Mucosa of rectum (tissue), 2 donors: ENCODE measurements around the gene EIF2S3B.

Experiments used
- H3K27ac ChIP-seq, 2 donors: one replicate each; pipeline ENCODE4 v1.7.0; 2013; ENCODE audit warnings: inconsistent platforms in 2 of 2, low read depth in 2 of 2, low read length in 2 of 2
- H3K27me3 ChIP-seq, 2 donors: one replicate each; pipeline ENCODE4 v1.7.0; 2013; ENCODE audit warnings: low read length in 2 of 2; ENCODE audit not compliant: control insufficient read depth in 2 of 2, insufficient read depth in 2 of 2
- H3K36me3 ChIP-seq, 2 donors: one replicate each; pipeline ENCODE4 v1.7.0; 2013; ENCODE audit warnings: low read length in 2 of 2; ENCODE audit not compliant: control insufficient read depth in 2 of 2, insufficient read depth in 2 of 2
- H3K4me1 ChIP-seq, 2 donors: one replicate each; pipeline ENCODE4 v1.7.0; 2013; ENCODE audit warnings: low read length in 2 of 2, mild to moderate bottlenecking in 1 of 2; ENCODE audit not compliant: control insufficient read depth in 2 of 2, insufficient read depth in 2 of 2
- H3K4me3 ChIP-seq, 2 donors: one replicate each; pipeline ENCODE4 v1.7.0; 2013; ENCODE audit warnings: low read length in 2 of 2
- H3K9ac ChIP-seq, 2 donors: one replicate each; pipeline ENCODE4 v1.7.0; 2013; ENCODE audit warnings: low read length in 2 of 2, low read depth in 1 of 2, mild to moderate bottlenecking in 1 of 2
- H3K9me3 ChIP-seq, 2 donors: one replicate each; pipeline ENCODE4 v1.7.0; 2013; ENCODE audit warnings: low read length in 2 of 2; ENCODE audit not compliant: control insufficient read depth in 2 of 2
- donor health status: healthy.
- donor health status: Normal muscosa, but diverticular disease.

The EIF2S3B gene

GRCh38 chr12:10501030-10501429 lies 4.7 kb upstream of the EIF2S3B start:
- Histone ChIP-seq H3K9me3 (no peaks in the 10 kb centered on the region), H3K4me1 (no peaks in the 10 kb centered on the region), H3K27me3 (no peaks in the 10 kb centered on the region), H3K27ac (no peak overlapping the region), H3K36me3 (no peaks in the 10 kb centered on the region), H3K9ac (no peak overlapping the region), H3K4me3 (no peak overlapping the region)

DNA sequence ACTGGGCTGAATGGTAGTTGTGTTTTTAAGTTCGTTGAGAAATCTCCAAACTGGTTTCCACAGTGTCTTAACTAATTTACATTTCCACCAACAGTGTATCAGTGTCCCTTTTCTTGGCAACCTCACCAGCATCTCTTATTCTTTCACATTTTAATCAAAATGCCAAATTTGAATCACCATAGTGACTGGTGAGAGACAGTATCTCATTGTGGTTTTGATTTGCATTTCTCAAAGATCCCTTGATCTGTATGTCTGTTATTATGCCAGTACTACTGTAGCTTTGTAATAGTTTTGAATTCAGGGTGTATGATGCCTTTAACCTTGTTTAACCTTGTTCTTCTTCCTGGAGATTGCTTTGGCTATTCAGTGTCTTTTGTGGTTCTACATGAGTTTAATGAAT lies 2.2 kb upstream of the EIF2S3B start:
- H3K4me1 ChIP-seq, result no peaks in the 10 kb centered on the region
- no peaks in the 10 kb centered on the region for H3K9me3 ChIP-seq
- H3K27me3 ChIP-seq, result no peaks in the 10 kb centered on the region
- H3K27ac ChIP-seq, result no peak overlapping the region
- no peak overlapping the region for H3K4me3 ChIP-seq
- no peak overlapping the region for H3K9ac ChIP-seq
- H3K36me3 ChIP-seq, result no peaks in the 10 kb centered on the region

GRCh38 chr12:10511756-10512355 lies 6.2 kb downstream of the EIF2S3B start:
- no peak overlapping the region for H3K27ac ChIP-seq
- H3K9me3 ChIP-seq, result no peaks in the 10 kb centered on the region
- H3K4me1 ChIP-seq, result no peaks in the 10 kb centered on the region
- H3K36me3 ChIP-seq, result no peaks in the 10 kb centered on the region
- no peak overlapping the region for H3K9ac ChIP-seq
- no peaks in the 10 kb centered on the region for H3K27me3 ChIP-seq
- no peak overlapping the region for H3K4me3 ChIP-seq

GRCh38 chr12:10512798-10513197 lies 7.1 kb downstream of the EIF2S3B start:
- H3K4me3 ChIP-seq, result no peak overlapping the region
- H3K36me3 ChIP-seq, result no peaks in the 10 kb centered on the region
- H3K4me1 ChIP-seq, result no peaks in the 10 kb centered on the region
- H3K9ac ChIP-seq, result no peak overlapping the region
- H3K27me3 ChIP-seq, result no peaks in the 10 kb centered on the region
- H3K27ac ChIP-seq, result no peak overlapping the region
- no peaks in the 10 kb centered on the region for H3K9me3 ChIP-seq

GRCh38 chr12:10521555-10521954 lies 15.9 kb downstream of the EIF2S3B start:
- Histone ChIP-seq H3K36me3 (no peaks in the 10 kb centered on the region), H3K27me3 (no peaks in the 10 kb centered on the region), H3K9me3 (no peaks in the 10 kb centered on the region), H3K9ac (no peak overlapping the region), H3K4me1 (no peaks in the 10 kb centered on the region), H3K27ac (no peak overlapping the region), H3K4me3 (no peak overlapping the region)

DNA sequence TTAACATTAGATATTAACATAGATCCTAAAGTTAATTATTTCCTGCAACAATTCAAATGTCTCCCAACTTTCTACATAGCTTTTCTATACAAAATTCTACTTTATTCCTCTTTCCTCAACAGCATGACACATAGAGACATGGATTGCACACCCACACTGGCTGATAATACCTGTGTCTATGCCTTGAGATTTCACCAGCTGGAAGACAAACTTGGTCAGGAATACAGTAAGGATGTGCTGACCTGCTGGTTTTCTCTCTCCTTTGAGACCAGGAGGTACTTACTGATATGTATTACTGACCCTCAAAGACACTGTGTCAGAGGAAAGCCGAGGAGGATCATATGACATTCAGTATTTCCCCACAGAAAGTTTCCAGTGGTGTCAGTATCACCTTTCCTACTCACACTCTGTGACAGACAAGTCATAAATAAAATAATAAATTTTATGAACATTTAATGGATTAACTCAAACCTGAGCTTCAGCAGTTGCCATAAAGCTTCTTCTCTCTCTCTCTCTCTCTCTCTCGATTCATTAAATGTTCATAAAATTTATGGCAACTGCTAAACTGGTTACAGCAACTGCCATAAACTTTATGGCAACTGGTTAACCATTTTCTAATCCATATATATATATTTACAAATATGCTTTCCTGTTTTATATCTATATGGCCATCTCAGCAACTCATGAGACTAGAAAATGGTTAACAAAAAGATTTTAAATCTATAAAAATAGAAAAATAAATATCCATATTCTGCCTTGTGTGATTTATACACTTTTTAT lies 22.7 kb downstream of the EIF2S3B start:
- Histone ChIP-seq H3K4me1 (peaks cover 0 to 7% of the 10 kb centered on the region in 2 donors), H3K27me3 (no peaks in the 10 kb centered on the region), H3K9ac (peak overlapping the region in 1 of 2 donors; percentile 65), H3K9me3 (no peaks in the 10 kb centered on the region), H3K4me3 (peak overlapping the region; percentile 34 to 62), H3K27ac (peak overlapping the region; percentile 19 to 71), H3K36me3 (no peaks in the 10 kb centered on the region)

DNA sequence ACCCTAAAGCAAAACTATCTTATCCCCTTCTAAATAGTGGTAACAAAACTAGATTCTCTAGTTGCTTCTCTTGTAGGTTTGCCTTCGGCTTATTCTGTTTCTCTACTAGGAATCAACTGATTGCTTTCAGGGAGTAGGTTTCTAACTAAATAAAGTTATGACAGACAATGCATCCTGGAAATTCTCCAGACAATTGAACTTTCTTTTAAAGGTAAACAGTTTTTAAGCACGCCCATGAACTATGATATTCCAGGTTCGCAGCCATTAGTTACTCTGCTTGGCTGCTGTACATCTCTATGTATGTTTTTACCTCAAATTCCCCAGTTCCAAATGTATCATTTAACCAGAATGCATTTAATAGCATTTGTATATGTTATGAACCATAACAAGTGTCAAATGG lies 23.9 kb downstream of the EIF2S3B start:
- Histone ChIP-seq H3K27ac (no peak overlapping the region), H3K9ac (no peak overlapping the region), H3K9me3 (no peaks in the 10 kb centered on the region), H3K4me1 (peaks cover 0 to 7% of the 10 kb centered on the region in 2 donors), H3K4me3 (peak overlapping the region in 1 of 2 donors; percentile 9), H3K27me3 (no peaks in the 10 kb centered on the region), H3K36me3 (no peaks in the 10 kb centered on the region)

- Histone ChIP-seq H3K9me3 (no peaks in the 10 kb centered on the region), H3K4me3 (no peak overlapping the region), H3K9ac (no peak overlapping the region), H3K4me1 (no peaks in the 10 kb centered on the region), H3K27ac (no peak overlapping the region), H3K27me3 (no peaks in the 10 kb centered on the region), H3K36me3 (no peaks in the 10 kb centered on the region)
Observed at GRCh38 chr12:10537721-10538120, 32.0 kb downstream of the EIF2S3B start.

DNA sequence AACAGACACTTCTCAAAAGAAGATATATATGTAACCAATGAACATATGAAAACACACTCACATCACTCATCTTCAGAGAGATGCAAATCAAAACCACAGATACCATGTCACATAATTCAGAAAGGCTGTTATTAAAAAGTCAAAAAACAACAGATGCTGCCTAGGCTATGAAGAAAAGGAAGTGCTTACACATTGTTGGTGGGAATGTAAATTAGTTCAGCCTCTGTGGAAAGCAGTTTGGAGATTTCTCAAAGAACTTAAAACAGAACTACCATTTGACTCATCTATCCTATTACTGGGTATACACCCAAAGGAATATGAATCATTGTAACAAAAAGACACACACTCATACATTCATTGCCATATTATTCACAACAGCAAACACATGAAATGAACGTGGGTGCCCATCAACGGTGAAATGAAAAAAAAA lies 35.1 kb downstream of the EIF2S3B start:
- Histone ChIP-seq H3K27ac (no peak overlapping the region), H3K4me3 (no peak overlapping the region), H3K36me3 (no peaks in the 10 kb centered on the region), H3K4me1 (no peaks in the 10 kb centered on the region), H3K27me3 (no peaks in the 10 kb centered on the region), H3K9ac (no peak overlapping the region), H3K9me3 (no peaks in the 10 kb centered on the region)

- H3K9ac ChIP-seq, result no peak overlapping the region
- no peaks in the 10 kb centered on the region for H3K27me3 ChIP-seq
- no peaks in the 10 kb centered on the region for H3K36me3 ChIP-seq
- no peaks in the 10 kb centered on the region for H3K4me1 ChIP-seq
- H3K27ac ChIP-seq, result no peak overlapping the region
- H3K9me3 ChIP-seq, result no peaks in the 10 kb centered on the region
- no peak overlapping the region for H3K4me3 ChIP-seq
Observed at GRCh38 chr12:10543499-10543898, 37.8 kb downstream of the EIF2S3B start.
